IPS-NIHi11 (cell line): ENCODE measurements around the gene USP40.
A peak's percentile ranks its signal among the peaks of the same experiment; 100 is the strongest.

ENCODE experiments used
- DNase-seq: peaks from one replicate; pipeline ENCODE4 v3.0.0; 2012; ENCODE audit warnings: mixed read lengths, low spot score

USP40 gene

GRCh38 chr2:233495503-233496496 lies 70.8 kb downstream of the USP40 start:
- no peak for DNase-seq

DNA sequence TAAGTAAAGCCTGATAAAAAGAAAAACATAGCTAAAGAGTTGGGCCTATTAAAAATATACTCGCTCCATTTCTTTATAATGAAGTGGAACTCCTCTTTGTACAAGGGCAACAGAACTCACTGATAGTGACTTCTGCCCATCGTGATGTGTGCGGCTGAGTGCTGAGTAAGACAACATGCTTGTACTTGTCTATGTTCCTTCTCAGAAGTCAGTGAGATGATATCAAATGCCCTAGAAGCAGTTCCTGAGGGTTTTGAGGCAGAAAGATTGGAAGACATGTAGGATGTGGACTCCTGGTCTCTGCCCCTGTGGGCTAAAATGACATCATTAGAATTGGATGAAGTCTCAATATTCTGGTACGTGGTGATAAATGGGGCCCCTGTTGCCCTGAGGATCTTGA lies 73.8 kb downstream of the USP40 start:
- DNase-seq = no peak

GRCh38 chr2:233492078-233492477 lies 74.5 kb downstream of the USP40 start:
- no peak for DNase-seq

DNA sequence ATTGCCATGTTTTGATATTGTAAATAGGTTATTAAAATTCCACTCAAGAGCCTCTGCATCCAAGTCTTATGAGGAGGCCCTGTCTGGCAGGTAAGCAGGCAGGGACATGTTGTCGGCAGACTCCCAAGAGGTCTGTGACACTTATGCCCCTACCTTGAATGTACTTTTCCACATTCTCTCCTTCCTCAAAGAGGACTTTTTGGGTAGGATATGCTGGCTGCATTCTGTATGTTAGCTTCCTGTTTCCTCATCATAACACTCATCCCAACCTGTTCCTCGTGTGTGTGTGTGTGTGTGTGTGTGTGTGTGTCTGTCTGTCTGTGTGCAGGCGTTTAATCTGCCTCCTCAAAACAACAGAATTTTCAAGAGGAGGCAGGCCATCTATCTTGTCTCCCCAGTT lies 75.3 kb downstream of the USP40 start:
- DNase-seq = no peak

- DNase-seq = no peak
Measured at GRCh38 chr2:233490831-233491230, 75.8 kb downstream of the USP40 start.

DNA sequence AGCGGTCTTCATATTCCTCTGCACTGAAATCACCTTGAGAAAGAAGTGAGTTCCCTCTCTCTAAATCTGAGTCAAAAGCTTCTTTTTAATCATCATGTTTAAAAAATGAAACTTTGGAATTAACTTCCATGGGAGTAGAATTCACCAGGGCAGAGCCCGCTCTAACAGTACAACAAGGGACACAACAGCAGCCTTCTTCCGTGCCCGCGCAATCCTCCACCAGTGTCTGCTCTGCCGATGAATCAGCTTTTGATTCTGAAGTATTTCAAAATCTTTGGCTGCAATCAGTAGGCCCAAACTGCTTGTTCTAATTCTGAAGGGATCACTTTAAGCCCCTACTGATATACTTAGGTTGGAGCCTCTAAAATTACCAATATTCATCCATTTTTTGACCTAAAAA lies 76.9 kb downstream of the USP40 start:
- no peak for DNase-seq

GRCh38 chr2:233489143-233489542 lies 77.4 kb downstream of the USP40 start:
- no peak for DNase-seq

DNA sequence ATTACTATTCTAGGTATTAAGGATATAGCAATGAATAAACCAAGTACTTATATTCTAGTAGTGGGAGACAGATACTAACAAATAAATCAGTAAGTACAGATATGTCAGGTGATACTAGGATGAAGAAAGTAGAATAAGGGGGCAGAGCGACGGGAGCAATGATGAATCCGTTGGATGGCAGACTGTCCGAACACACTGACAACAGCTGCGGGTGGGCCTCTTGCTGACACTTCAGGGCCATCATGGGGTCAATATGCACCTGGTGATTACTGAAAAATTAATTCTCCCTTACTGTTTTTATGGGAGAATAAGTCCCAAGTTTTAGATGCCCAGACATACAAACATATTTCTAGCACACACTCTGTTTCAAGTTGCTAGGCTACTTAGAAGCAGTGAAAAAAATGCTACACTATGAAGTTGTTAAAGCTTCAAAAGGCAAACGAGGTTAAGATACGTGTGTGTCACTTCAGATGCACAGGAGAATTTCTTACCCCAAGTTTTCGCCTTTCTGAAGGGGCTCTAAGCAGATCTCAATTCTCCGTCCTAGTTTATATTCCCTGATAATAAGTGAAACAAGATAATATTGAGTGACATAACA lies 78.7 kb downstream of the USP40 start:
- no peak for DNase-seq

- DNase-seq = no peak
Measured at GRCh38 chr2:233486778-233487552, 79.6 kb downstream of the USP40 start.

DNA sequence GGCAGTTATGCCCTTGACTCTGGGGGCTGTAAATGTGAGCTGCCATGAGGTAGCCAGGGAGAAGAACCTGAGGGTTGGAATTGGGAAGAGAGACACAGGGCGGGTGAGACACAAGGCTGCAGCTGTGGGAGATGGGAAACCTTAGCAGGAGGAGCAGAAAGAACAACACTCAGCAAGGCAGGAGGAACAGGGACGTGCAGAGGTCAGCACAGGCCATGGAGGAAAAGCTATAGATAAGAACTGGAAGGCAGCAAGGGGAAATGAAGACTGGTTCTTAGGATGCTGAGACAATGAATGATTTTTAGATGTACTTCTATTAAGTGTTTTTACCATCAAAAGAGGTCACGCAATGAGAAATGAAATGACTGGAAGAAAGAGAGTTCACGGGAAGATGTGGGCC lies 80.2 kb downstream of the USP40 start:
- DNase-seq = no peak

DNA sequence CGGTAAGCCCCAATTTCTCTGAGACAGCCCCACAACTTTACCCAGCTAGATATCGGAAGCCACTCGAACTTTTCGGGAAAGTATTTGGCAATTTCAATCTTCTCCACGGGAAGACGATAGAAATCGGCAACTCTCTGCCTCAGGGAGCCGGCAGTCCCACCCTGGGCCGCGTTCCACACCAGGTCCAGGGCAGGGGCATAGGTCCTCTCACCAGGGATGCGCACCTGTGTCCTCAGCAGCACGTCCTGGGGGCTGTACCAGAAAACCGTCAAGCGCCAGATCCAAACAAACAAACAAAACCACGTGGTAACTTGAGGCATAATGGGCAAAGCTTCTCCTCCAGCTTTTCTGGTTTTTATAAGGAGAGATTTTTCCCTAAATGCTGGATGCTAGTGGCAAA lies 80.9 kb downstream of the USP40 start:
- DNase-seq = no peak

GRCh38 chr2:233482616-233483015 lies 84.0 kb downstream of the USP40 start:
- DNase-seq = peak; percentile 4

DNA sequence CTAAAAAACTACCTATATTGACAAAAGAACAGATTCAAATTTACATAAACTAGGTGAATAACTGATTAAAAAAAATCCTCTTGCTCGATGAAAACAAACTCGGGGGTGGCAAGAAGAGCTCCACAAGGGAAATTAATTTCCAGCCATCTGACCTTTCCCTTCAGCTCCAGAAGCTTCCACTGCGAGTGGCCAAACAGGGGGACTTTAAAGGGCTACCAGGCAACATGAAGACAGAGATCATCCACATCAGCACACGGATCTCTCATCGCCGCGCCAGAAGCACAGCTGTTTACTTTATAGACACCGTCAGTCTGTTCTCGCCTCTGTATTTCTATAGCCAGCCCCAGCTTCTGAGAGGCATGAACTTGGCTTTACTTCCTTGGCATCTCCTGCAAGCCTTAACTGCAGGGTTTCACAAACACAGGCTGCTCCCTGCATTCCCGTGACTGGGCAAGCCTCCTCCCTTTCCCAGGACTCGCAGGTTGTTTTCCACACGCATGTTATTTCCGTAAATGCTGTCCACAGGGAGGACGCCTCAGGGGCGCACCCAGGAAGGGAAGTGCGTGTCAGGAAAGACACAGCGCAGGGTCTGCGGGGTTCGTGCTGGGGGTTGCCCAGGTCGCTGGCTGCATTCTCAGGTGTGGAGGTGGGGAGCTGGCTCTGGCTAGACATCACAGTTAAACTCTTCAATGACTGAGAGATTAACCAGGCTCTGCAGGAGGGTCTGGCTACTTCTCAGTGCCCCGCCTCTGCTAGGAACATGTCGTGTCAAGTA lies 85.0 kb downstream of the USP40 start:
- peak; percentile 4 for DNase-seq

DNA sequence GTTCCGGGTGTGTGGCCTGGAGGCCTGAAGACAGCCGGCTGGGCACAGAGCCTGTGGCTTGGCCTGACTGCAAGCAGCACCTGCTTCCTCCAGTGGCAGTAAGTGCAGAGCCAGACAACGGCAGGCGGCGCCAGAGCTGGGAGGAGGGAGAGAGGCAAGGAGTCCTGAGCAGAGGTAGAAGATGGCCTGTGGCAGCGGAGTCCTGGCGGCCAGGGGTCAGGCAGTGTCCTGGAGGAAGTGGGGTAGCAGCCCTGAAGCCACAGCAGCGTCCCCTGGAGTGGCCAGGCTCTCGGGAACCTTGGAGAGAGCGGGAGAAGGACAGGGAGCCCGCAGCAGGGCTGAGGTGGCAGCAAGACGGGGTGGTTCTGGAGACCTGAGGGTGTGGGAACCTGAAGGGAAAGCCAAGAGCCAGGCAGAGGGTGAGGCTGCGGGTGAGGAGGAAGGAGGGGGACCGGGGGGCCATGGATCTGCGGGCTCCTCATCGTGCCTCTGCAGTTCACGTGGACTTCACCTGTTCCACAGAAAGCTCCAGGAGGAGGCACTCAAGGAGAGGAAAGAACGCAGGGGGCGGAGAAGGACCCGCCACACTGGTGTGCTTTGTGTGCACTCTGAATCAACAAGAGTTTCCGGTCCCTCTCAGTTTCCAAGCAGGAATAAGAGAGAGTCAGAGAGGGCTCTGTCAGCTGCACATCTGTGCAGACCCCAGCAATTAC lies 85.9 kb downstream of the USP40 start:
- peak; percentile 22 for DNase-seq

DNA sequence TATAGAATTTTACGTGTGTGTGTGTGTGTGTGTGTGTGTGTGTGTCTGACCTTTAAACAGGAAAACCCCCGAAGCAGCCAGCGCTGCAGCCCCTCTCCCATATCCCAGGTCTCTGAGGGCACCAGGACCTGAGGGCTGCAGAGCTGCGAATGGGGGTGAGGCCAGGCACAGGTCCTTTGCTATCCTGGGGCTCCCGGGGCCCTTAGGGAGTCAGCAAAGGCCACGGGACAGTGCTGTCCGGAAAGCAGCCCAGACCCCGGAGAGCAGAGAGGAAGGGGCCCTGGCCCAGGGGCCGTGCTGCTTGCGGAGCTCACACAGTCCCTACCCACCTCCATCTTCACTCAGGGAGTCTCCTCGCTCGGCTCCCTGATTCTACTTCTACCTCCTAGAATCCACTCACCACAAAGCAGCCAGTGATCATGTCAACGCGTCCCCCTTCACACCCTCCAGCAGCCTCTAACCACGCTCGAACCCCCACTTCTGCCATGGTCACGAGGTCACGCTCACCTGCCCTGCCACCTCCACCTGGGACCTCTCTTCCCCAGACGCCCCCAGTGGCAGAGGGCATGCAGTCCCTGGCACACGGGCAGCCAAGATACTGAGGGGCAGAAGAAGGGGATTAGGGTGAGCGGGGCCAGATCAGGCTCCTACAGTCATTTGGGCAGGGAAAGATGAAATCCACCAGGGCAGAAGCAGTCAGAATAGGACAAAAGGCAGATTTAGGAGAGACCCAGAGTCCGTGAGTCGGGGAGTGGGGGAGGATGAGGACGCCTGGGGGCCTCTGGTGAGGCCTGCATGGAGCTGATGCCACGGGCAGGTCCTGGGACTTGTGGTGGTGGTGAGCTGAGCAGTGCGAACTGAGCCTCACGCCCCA lies 86.7 kb downstream of the USP40 start:
- peak; percentile 2 for DNase-seq

- peak; percentile 6 for DNase-seq
Measured at GRCh38 chr2:233477548-233478433, 88.8 kb downstream of the USP40 start.

- DNase-seq = no peak
Measured at GRCh38 chr2:233476651-233477547, 89.7 kb downstream of the USP40 start.

GRCh38 chr2:233476063-233476410 lies 90.5 kb downstream of the USP40 start:
- no peak for DNase-seq
